ENCODE measurements around the gene THNSL1.

- TF ChIP-seq CTCF (IDR thresholded peaks at IDR 0.05) (no peak), SP1 (CRISPR knock-in tag; conservative IDR thresholded peaks at IDR 0.05) (no peak), NFE2L1 (CRISPR knock-in tag; IDR thresholded peaks at IDR 0.05) (no peak), CREB1 (CRISPR knock-in tag; IDR thresholded peaks at IDR 0.05) (no peak), NR3C1 (CRISPR knock-in tag; conservative IDR thresholded peaks at IDR 0.05; ENCODE audit: low read depth) (no peak), TEAD1 (CRISPR knock-in tag; IDR thresholded peaks at IDR 0.05) (no peak), ZNF512 (CRISPR knock-in tag; IDR thresholded peaks at IDR 0.05; ENCODE audit: borderline replicate concordance) (no peak), ZNF281 (CRISPR knock-in tag; IDR thresholded peaks at IDR 0.05) (no peak)
Measured at GRCh38 chr10:25029519-25029918, 13.1 kb downstream of the THNSL1 start.

All from WTC11 (cell line).